HL-60 (cell line): Measurements from ENCODE around the gene IZUMO1R.

Experiments used
- DNase-seq, 2 experiments: peaks; one replicate each; pipeline ENCODE4 v3.0.0-alpha.2; 2010 to 2020; ENCODE audit warnings: low read depth in 1 of 2, low spot score in 1 of 2
- H3K27ac ChIP-seq: fragments of 250-450 bp; sonication (Bioruptor Pico); replicated peaks from 2 replicates; pipeline ENCODE4 v1.5.1; 2020; ENCODE audit warnings: mild to moderate bottlenecking, moderate library complexity
- H3K27me3 ChIP-seq: fragments of 250-450 bp; sonication (Bioruptor Pico); 2 replicates; pipeline ENCODE4 v1.5.1; 2021; ENCODE audit warnings: mild to moderate bottlenecking, moderate library complexity; ENCODE audit not compliant: insufficient read depth, poor library complexity, severe bottlenecking
- H3K4me3 ChIP-seq: replicated peaks from 2 replicates; pipeline ENCODE4 v1.5.1; 2011; ENCODE audit warnings: mild to moderate bottlenecking, control low read depth, low read length; ENCODE audit not compliant: insufficient read depth
- CTCF ChIP-seq: IDR thresholded peaks from one replicate; pipeline ENCODE4 v1.5.1; 2011; ENCODE audit warnings: low read length, control low read depth, inconsistent platforms; ENCODE audit not compliant: insufficient read depth
- GABPA ChIP-seq: IDR thresholded peaks from 2 replicates; pipeline ENCODE4 v1.6.1; 2012; ENCODE audit warnings: low read depth
- POLR2AphosphoS5 ChIP-seq: IDR thresholded peaks from 2 replicates; pipeline ENCODE4 v1.6.1; 2012; ENCODE audit warnings: low read depth
- REST ChIP-seq: IDR thresholded peaks from 2 replicates; pipeline ENCODE4 v1.6.1; 2012; ENCODE audit warnings: low read depth; ENCODE audit not compliant: insufficient replicate concordance
- SPI1 ChIP-seq: IDR thresholded peaks from 2 replicates; pipeline ENCODE4 v1.6.1; 2012; ENCODE audit warnings: low read depth, mild to moderate bottlenecking, borderline replicate concordance

IZUMO1R gene

GRCh38 chr11:94329501-94329900, 25.1 kb downstream of the IZUMO1R start:
- Histone ChIP-seq H3K4me3 (no peak overlapping the region), H3K27me3 (no peaks in the 10 kb centered on the region), H3K27ac (no peak overlapping the region)
- TF ChIP-seq CTCF: no peak
- no peak for DNase-seq

GRCh38 chr11:94330789-94331188, 26.4 kb downstream of the IZUMO1R start:
- no peak for TF ChIP-seq REST
- no peak for TF ChIP-seq POLR2AphosphoS5
- no peak for TF ChIP-seq GABPA
- no peak for TF ChIP-seq CTCF
- no peak for TF ChIP-seq SPI1
- Histone ChIP-seq H3K27ac (no peak overlapping the region), H3K27me3 (no peaks in the 10 kb centered on the region), H3K4me3 (no peak overlapping the region)
- DNase-seq: no peak

GRCh38 chr11:94332814-94333213, 28.4 kb downstream of the IZUMO1R start:
- H3K27ac ChIP-seq: no peak overlapping the region
- TF ChIP-seq POLR2AphosphoS5 (no peak), GABPA (no peak), CTCF (no peak), SPI1 (no peak), REST (no peak)
- no peaks in the 10 kb centered on the region for H3K27me3 ChIP-seq
- no peak for DNase-seq
- no peak overlapping the region for H3K4me3 ChIP-seq

- Histone ChIP-seq H3K4me3 (no peak overlapping the region), H3K27me3 (no peaks in the 10 kb centered on the region), H3K27ac (no peak overlapping the region)
- no peak for DNase-seq
- TF ChIP-seq SPI1 (no peak), GABPA (no peak), POLR2AphosphoS5 (no peak), CTCF (no peak), REST (no peak)
These were observed 31.7 kb downstream of the IZUMO1R start for GRCh38 chr11:94336033-94336432.
